Hippocampal formation (tissue), 2 donors: ENCODE data around the gene COX19.
"Not testable (repeated sequence)": the region's sequence is repeated elsewhere in the genome, so short reads cannot be mapped to it uniquely, and the experiment has no call there.

Experiments
- DNase-seq, 2 donors: peaks; one replicate each; lab custom pipeline; 2025; lab: John Stamatoyannopoulos, UW

The COX19 gene

DNA sequence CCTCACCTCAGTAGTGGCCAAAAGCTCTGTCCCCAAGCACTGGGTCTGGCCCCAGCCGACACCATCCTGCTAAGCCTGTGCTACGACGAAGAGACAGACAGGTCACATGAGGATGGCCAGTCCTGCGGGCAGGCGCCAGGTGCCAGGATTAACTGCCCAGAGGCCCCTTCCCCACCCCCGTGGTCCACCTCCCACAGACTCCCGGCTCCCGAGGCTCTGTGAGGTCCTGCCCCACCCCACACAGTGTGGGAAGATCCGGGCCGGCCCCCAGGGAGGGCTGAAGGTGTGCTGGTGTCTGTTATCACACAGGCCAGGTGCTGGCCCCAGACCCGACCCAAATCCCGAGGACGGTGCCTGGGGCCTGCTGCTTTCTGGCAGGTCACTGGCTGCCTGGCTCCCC is 34.9 kb upstream of the COX19 start:
- DNase-seq = no peak

- DNase-seq = no peak
These were observed 34.4 kb upstream of the COX19 start for GRCh38 chr7:1009747-1010146.

- DNase-seq = no peak
These were observed 33.5 kb upstream of the COX19 start for GRCh38 chr7:1008733-1009363.

DNA sequence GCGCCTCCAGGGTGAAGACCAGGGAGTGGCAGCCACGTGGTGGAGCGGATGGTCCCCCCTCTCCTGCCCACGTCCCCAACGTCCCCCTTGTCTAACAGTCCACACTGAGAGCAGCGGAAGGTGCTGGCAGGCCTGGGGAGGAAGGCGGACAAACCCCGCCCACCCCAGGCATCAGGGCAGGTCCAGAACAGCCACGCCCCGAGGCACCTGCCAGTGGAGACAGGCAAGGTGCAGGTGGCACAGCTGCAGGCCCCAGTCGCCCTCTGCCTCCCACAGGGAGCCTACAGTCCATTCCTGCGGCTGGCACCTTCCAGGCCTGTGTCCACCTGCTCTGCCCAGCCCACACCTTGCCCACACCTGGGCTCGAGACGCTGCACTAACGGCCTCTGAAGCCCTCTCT is 32.6 kb upstream of the COX19 start:
- no peak for DNase-seq

DNA sequence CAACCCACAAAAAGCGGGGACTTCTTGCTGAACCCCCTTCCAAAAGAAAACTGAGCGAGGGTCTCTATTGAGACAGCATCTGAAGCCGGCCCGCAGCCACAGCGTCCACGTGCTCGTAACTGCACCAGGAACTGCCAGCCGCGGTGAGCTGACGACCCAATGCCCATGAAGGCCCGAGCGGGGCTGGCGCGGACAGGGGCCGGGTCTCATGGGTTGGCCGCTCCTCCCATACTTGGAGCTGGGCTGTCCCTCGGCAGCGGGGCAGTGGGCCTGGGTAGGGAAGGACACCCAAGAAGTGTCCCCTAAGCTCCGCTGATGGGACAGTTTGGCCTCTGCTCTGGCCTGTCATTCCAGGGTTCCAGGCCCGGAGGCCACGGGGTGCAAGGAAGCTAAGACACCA is 30.0 kb upstream of the COX19 start:
- no peak for DNase-seq

GRCh38 chr7:1004018-1004852 is 28.9 kb upstream of the COX19 start:
- DNase-seq = no peak

- not testable (repeated sequence) for DNase-seq
These were observed 27.1 kb upstream of the COX19 start for GRCh38 chr7:1002445-1002844.

- not testable (repeated sequence) for DNase-seq
These were observed 26.7 kb upstream of the COX19 start for GRCh38 chr7:1002026-1002425.

GRCh38 chr7:1001069-1001770 is 25.9 kb upstream of the COX19 start:
- DNase-seq = not testable (repeated sequence)

GRCh38 chr7:999941-1000935 is 24.9 kb upstream of the COX19 start:
- no peak for DNase-seq

DNA sequence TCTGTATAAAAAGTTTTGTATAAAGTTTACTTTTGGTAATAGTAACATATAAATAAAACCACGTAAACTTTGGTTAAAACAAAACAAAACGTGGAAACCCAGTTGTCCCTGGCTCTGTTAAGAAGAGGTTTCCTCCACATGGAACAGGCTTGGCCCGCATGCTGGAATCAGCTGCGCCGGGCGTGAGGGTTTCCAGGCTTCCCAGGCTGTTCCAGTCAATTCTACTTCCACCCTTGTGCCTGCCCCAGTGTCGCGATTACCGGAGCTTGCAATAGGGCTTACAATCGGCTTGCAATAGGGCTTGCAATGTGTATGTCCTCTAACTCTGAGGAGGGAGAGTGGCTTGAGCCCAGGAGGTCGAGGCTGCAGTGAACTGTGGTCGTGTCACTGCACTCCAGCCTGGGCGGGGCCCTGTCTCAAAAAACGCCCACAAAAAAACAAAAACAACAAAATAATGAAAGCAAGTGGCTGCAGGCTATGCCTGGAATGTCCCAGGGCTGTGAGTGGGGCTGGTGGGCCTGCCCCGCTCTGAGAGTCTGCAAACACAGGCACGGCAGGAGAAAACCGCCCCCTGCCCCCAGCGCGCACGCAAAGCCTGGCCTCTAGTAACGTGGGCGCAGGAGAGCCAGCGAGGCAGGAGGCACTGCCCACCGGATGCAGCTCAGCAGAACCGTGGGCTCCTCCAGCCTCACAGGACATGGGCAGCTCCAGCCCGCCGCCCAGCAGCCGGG is 24.0 kb upstream of the COX19 start:
- no peak for DNase-seq

- no peak for DNase-seq
These were observed 22.4 kb upstream of the COX19 start for GRCh38 chr7:997404-998395.

- no peak for DNase-seq
These were observed 20.9 kb upstream of the COX19 start for GRCh38 chr7:996079-996872.

DNA sequence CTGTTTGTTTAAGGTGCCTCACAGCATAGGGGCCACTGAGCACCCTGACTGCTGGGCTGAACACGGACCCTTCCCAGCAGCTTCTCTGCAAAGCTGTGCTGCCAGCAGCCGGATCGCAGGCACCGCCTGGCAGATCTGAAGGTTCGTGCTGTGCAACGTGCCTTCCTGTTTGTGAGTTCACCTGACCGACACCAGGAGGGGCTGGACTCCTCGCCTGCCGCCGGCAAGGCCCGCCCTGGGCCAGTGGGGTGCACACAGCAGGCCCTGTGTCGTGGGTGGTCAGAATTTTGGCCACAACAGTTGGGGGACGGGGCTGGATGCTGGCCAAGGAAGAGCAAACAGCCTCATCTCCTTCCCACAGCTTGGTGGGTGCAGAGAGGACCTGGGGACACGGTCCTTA is 20.2 kb upstream of the COX19 start:
- no peak for DNase-seq

DNA sequence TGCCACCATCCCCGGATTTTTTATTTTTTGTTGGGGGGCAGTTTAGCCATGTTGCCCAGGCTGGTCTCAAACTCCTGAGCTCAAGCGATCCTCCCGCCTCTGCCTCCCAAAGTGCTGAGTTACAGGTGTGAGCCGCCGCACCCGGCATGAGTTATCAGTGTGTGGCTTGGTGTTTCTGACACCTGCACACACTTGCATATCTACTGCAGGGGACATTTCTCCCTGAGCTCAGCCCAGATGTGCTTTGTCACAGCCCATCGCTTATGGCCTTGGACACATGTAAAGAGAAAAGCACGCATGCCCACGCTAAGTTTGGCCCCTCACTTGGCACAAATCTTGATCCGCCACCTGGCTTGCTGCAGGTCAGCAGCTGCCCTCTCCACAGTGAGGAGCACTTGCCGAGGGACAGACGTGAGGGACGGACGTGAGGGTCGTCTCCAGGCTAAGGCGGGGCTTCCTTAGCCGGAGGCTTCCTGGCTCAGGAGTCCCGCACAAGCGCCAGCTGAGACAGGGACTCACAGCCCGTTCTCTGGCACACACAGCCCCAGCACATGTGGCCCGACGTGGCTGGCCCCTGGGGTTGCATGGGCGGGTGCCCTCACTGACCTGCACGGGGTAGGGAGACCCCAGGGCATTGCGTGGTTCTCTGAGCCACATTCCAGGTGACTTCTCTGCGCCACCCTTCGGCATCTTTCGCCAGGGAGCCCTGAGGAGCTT is 19.4 kb upstream of the COX19 start:
- no peak for DNase-seq

GRCh38 chr7:992709-993607 is 17.6 kb upstream of the COX19 start:
- DNase-seq = peak; percentile 97
